Measurements from ENCODE around the gene WDR88. TPM values are rescaled to one million over a fixed set of nuclear protein-coding genes. Genes with fewer than 3 reads are reported as not detected.

WDR88 gene
- total and polyA plus RNA-seq, 2 of the 13 experiments (the other 11 are each of a cell fraction or from before 2014, with no cell fraction given), result not detected

DNA sequence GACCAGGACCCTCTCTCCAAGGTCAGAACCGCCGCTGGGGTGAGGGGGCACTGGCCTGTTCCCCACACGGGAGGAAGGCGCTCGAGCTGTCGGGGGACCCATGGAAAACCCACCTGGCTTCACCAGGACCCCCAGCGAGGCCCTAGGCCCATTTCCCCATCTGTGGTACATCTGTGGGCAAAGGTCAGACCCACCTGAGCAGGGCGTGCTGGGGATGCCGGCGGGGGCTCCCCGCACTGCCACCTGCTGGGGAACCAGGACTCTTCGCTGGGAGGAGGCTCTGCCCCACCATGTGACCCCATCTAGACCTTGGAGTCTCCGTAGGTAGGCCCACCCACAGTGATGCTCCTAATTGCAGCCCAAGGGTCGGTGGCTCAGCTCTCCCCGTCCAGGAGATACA is 511 bp downstream of the WDR88 start (continued):
- TF ChIP-seq GPN1 (CRISPR knock-in tag; IDR thresholded peaks at IDR 0.05; ENCODE audit: borderline replicate concordance), result no peak
- TF ChIP-seq SRSF1 (optimal IDR thresholded peaks at IDR 0.05; ENCODE audit: low read depth, low read length), result no peak
- TF ChIP-seq, protein P1, sequence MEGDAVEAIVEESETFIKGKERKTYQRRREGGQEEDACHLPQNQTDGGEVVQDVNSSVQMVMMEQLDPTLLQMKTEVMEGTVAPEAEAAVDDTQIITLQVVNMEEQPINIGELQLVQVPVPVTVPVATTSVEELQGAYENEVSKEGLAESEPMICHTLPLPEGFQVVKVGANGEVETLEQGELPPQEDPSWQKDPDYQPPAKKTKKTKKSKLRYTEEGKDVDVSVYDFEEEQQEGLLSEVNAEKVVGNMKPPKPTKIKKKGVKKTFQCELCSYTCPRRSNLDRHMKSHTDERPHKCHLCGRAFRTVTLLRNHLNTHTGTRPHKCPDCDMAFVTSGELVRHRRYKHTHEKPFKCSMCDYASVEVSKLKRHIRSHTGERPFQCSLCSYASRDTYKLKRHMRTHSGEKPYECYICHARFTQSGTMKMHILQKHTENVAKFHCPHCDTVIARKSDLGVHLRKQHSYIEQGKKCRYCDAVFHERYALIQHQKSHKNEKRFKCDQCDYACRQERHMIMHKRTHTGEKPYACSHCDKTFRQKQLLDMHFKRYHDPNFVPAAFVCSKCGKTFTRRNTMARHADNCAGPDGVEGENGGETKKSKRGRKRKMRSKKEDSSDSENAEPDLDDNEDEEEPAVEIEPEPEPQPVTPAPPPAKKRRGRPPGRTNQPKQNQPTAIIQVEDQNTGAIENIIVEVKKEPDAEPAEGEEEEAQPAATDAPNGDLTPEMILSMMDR (CRISPR knock-in tag; IDR thresholded peaks at IDR 0.05), result peak; percentile 66
- 0 out of 2 replicates have a peak, but pooled peaks have one; percentile 15 for TF ChIP-seq RAD21 (CRISPR knock-in tag; IDR thresholded peaks at IDR 0.05)
- TF ChIP-seq ZNF343 (CRISPR knock-in tag; IDR thresholded peaks at IDR 0.05), result no peak
- TF ChIP-seq AGO2 (optimal IDR thresholded peaks at IDR 0.05; ENCODE audit: low read depth, low read length), result peak; percentile 72
- TF ChIP-seq, protein P2, sequence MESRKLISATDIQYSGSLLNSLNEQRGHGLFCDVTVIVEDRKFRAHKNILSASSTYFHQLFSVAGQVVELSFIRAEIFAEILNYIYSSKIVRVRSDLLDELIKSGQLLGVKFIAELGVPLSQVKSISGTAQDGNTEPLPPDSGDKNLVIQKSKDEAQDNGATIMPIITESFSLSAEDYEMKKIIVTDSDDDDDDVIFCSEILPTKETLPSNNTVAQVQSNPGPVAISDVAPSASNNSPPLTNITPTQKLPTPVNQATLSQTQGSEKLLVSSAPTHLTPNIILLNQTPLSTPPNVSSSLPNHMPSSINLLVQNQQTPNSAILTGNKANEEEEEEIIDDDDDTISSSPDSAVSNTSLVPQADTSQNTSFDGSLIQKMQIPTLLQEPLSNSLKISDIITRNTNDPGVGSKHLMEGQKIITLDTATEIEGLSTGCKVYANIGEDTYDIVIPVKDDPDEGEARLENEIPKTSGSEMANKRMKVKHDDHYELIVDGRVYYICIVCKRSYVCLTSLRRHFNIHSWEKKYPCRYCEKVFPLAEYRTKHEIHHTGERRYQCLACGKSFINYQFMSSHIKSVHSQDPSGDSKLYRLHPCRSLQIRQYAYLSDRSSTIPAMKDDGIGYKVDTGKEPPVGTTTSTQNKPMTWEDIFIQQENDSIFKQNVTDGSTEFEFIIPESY (CRISPR knock-in tag; IDR thresholded peaks at IDR 0.05), result peak; percentile 62; the same call in 1 of the 2 replicates
- peak; percentile 19 for TF ChIP-seq XRCC5 (optimal IDR thresholded peaks at IDR 0.05; ENCODE audit: low read length)
- TF ChIP-seq ZEB1 (IDR thresholded peaks at IDR 0.05; ENCODE audit: insufficient replicate concordance, low read depth), result peak; percentile 50
- no peak for TF ChIP-seq ZSCAN25 (CRISPR knock-in tag; IDR thresholded peaks at IDR 0.05)
